Medulla oblongata (tissue), 1 donor: ENCODE measurements around the gene MPRIP.

ENCODE experiments used
- DNase-seq: peaks from one replicate; pipeline ENCODE4 v3.0.0-alpha.2; 2015; ENCODE audit errors: extremely low spot score

MPRIP gene

GRCh38 chr17:17086585-17086984 is 44.3 kb downstream of the MPRIP start:
- no peak for DNase-seq

- DNase-seq, result no peak
Measured at GRCh38 chr17:17087424-17088015, 45.3 kb downstream of the MPRIP start.

DNA sequence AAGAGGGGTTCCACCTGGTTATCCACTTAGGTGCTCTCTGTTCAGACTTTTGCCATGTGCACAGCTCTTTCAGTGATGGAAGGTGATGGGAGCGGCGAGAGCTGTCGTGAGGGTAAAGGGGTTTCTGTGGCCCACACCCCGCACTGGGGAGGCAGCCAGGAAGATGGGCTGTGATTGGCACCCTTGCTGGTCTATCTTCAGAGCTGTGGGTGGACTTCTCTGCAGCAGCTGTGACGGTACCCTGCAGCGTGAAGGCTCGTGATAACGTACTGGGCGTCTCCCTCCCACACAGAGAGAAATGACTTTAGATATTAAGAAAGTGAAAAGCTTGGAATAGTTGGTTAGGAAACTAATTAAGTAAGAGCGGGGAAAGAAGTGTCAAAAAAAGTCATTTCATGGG is 45.8 kb downstream of the MPRIP start:
- DNase-seq, result no peak

DNA sequence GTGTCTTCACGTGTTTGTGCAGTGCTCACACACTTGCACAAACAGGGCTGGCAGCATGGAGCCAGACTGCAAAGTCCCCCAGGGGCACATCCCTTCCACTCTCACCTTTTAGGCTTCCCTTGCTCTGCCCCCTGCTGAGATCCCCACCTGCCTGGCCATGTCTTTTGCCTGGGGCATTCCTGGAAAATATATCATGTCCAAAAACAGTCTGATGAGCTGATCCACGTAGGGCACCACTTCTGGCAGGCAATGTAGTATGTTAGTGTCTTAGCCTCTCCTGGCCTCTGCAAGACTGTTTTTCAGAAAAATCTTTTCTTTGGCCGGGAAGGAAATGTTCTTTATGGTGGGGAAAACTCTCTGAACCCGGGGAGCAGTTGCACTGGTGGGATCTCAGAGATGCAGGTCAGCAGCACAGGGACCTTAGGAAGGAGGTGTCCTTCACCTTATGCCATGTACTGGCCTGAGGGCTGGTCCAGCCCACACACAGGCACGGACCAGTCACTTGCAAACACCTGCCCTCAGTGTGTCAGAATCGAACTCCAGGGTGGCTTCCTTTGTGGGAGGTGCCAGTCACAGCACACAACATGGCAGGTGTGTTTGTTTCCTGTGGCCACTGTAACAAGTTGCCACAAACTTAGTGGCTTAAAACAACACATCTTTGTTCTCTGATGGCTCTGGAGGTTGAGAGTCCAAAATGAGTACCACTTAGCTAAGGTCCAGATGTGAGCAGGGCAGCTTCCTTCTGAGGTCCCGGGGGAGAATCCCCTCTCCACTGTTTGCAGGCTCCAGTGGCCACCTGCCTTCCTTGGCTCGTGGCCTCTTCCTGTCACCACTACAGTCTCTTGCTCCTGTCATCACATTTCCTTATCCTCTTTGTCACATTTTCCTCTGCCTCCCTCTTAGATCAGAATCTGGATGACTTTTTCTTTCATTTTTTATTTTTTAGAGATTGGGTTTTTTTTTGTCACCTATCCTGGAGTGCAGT is 46.6 kb downstream of the MPRIP start:
- DNase-seq, result no peak

GRCh38 chr17:17089796-17090641 is 47.8 kb downstream of the MPRIP start:
- DNase-seq, result no peak

GRCh38 chr17:17090642-17091103 is 48.4 kb downstream of the MPRIP start:
- DNase-seq, result no peak

DNA sequence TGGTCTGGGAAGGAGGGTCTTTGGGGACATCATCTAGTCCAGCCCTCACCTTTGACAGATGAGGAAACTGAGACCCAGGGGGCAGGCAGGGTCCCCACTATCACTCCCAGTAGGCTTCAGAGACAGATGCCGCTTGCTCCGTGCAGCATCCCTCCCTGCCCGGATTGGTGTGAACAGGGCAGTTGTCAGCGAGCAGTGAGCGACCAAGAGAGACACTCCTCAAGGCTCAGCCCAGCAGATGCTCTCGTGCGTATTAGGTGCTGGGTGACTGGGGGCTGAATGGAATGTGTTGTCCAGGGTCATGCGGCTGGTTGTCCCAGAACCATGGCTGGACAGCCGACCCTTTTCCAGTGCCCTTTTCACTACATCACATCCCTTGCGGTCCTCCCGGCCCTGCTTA is 49.0 kb downstream of the MPRIP start:
- DNase-seq, result no peak

DNA sequence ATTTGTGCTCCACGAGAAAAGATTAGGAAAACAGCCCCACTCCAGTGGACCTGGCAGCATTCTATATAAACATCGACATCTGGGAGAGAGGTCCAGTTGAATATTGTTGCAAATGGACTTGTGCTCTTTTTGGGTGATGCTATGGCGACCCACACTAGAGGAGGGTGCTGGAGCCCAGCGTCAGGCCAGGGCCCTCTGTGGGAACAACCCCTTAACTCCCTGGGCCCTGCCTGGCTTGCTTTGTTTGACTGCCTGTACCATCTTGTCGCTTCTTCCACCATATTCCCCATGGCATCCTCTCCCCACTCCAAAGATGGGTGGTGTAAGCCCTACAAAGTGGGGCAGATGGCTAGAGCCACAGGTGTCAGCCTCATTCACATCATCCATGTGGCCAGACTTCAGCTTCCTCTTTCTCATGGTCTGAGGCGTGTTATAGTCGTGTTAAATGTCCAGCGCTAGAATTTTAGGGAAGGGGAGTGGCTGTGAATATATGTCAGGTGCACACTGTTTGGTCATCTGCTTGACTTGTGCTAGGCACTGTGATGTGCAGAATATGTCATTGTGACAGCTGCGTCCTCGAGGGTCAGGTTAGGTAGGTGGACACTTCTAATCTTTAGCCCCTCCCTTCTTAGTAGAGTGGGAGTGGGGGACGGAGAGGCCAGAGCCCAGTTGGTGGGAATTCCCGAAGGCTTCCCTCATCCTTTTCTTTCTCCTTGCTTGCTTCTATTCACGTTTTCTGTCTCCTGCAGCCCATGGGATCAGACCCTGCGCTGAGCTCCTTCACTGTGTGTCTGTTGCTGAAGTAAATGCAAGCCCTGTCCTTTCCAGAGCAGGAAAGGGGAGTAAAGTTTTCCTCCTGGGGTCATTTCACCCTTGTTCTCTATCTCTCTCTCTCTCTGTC is 49.8 kb downstream of the MPRIP start:
- no peak for DNase-seq

- DNase-seq, result no peak
Measured at GRCh38 chr17:17093764-17094163, 51.5 kb downstream of the MPRIP start.

GRCh38 chr17:17096438-17097178 is 54.4 kb downstream of the MPRIP start:
- DNase-seq, result no peak

DNA sequence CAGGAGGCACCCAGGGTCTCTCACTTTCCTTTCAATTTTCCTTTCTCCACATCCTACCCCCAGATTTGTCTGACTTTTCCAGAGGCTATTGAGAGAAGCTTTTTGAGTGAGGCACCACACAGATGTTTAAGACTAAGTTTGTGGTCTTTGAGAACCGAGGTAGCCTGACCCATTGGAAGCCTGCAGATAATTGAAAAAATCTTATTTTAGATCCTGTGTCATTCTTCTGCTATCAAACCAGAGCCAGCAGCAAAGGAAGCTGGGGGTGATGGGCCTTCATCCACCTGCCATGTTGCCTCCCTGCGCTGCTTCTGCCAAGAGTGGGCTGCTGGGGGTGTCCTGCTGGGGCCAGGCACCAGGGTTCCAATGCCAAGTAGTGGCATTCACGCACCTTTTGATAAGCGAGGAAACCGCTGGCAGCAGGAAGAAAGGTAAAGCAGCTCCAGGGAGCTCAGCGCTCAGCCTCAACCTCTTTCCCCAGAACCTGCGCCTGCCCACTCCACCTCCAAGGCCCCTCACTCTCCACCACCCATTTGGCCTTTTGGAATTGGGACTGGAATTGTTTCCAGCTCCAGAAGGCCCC is 55.6 kb downstream of the MPRIP start:
- no peak for DNase-seq

DNA sequence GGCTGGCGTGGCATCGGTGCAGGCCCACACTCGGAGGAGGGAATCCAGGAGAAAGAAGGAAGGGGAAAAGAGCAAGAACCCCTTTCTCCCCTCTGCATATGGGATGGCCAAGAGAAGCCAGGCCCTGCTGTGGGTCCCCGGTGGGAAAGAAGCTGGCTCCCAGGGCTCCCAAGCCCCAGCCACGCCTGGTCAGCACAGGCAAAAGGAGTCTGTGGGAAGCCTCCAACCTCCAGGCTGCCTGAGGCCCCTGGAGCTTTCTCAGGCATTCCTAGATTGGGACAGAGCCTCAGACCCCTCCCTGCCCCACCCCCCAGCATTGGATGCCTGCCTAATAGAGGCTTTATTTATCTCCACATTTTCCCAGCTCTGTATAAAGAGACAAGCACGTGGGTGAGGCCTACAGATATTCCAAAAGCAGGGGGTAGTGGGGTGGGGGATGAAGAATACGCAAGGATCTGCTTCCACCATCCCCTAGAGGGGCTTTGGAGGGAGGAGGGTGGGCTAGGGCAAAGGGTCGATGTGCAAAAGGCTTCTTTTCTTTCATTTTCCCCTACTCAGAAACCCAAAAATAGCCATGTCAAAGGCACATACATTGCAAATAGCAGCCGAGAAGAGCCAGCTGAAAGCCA is 56.4 kb downstream of the MPRIP start:
- DNase-seq, result no peak

GRCh38 chr17:17102176-17102575 is 59.9 kb downstream of the MPRIP start:
- no peak for DNase-seq

DNA sequence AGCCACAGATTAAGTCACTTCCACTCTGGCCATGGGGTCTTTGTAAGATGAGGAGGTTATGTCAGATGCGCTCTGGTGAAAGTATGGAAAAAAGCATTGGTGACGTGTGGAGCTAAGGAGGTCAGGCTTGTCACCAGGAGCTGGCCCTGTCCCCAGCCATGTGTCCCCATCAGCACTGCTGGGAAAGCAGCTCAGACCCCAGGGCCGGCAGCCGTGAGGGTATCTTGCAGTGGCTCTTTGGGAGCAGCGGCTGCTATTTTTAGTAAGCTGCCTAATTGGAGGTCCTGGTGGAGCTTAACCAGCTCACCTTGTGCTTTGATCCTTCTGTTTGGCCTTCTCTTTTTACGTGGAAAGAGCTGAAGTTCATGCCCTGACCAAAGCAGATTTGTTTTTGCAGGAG is 60.9 kb downstream of the MPRIP start:
- no peak for DNase-seq

DNA sequence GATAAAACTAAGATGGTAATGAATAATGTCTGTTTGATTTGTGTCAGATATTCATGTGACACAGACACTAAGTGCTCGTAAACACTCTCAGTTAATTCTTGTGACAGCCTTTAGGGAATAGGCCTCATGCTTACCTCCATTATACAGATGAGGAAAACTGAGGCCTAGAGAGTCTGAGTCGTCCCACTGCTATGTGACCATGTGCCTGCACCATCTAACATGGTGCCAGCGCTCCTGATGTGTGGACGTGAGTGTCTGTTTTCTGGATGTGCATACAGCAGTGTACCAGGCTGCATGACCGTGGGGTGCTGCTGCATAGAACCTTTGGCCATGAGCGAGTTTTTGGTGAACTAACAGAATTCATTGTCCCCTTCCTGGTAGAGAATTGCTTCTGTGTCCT is 61.8 kb downstream of the MPRIP start:
- DNase-seq, result no peak

- peak; percentile 64 for DNase-seq
Measured at GRCh38 chr17:17104494-17104893, 62.2 kb downstream of the MPRIP start.

GRCh38 chr17:17105976-17106375 is 63.7 kb downstream of the MPRIP start:
- DNase-seq, result no peak

DNA sequence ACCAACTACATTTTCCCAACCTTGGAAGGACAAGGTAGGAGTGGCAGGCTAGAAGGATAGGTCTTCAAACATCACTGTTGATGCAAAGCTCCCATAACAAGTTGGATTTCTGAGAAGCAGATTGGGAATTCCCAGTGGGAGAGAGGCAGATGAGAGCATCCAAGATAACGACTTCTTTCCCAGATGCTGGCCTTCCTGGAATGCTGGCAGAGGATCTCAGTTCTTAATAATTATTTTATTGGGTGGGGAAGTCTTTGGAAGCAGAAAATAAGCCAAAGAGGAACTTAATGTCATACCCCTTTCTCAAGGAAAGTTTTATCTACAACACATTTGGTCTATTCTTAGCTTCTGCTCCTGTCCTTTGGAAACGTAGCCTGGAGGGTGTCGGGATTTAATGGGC is 64.5 kb downstream of the MPRIP start:
- DNase-seq, result no peak

GRCh38 chr17:17107281-17107680 is 65.0 kb downstream of the MPRIP start:
- no peak for DNase-seq
